Measurements from ENCODE around the gene DDI1. TPM values are rescaled to one million over a fixed set of nuclear protein-coding genes. Genes with fewer than 3 reads are reported as not detected.

The DDI1 gene
- total and polyA plus RNA-seq, 9 of the 15 experiments (the other 6 are each of a cell fraction or from before 2014, with no cell fraction given), result not detected

DNA sequence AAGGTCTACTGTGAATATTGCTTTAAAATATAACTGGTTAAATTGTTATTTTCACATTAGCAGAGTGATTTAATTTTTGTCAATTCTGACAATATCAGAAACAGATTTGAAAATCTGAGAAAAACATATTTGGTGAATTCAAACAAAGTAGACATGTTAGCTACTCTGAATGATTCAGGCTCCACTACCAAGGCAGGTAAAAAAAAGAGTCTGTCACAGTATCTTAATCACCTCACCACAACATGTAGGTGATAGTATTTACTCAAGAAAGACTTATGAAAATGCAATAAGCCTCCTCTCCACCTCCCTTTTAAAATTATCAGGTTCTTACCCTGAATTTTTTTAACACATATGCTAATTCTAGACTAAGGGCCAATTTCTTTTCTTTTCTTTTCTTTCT is 42.6 kb downstream of the DDI1 start (continued):
- TF ChIP-seq EWSR1 (IDR thresholded peaks at IDR 0.05; ENCODE audit: borderline replicate concordance, low read depth, partially characterized antibody) (no peak), NCOA6 (IDR thresholded peaks at IDR 0.05) (no peak)
- TF ChIP-seq, protein P1, sequence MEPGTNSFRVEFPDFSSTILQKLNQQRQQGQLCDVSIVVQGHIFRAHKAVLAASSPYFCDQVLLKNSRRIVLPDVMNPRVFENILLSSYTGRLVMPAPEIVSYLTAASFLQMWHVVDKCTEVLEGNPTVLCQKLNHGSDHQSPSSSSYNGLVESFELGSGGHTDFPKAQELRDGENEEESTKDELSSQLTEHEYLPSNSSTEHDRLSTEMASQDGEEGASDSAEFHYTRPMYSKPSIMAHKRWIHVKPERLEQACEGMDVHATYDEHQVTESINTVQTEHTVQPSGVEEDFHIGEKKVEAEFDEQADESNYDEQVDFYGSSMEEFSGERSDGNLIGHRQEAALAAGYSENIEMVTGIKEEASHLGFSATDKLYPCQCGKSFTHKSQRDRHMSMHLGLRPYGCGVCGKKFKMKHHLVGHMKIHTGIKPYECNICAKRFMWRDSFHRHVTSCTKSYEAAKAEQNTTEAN (CRISPR knock-in tag; IDR thresholded peaks at IDR 0.05), result no peak

DNA sequence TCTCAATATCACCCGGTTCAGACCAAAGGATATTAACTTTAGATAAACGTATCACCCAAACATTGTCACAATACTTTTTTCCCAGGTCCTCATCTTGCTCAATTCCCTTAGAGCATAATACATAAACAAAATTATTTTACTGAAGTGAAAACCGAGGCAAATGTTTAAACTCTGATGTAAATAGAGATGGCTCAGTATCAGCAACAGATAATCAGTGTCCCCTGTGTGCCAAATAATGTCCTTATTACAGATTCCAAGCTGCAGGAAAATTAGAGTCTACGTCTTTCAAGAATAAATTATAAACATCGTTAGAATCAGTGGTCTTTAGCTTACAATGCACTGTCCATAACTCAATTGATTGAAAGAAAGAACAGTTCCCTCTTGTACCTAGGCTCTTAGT is 50.2 kb downstream of the DDI1 start:
- FAIRE-seq, result no peak
- Histone ChIP-seq H4K20me1 (replicated peaks; ENCODE audit: control insufficient read depth, insufficient read depth, low read length) (no peaks in the 10 kb centered on the region), H2AFZ (ENCODE audit: low read depth, low read length) (no peak overlapping the region), H3K27me3 (ENCODE audit: control insufficient read depth in 2 of 2, insufficient read depth in 2 of 2, low read length in 2 of 2) (no peaks in the 10 kb centered on the region), H3K36me3 (ENCODE audit: control insufficient read depth, insufficient read depth, low read length) (no peaks in the 10 kb centered on the region), H3K9me1 (ENCODE audit: control insufficient read depth, insufficient read depth, low read length) (no peaks in the 10 kb centered on the region), H3K9ac (ENCODE audit: insufficient read depth in 1 of 2, low read depth in 2 of 2, low read length in 2 of 2) (no peak overlapping the region), H3K9me3 (replicated peaks; ENCODE audit: control insufficient read depth, insufficient read depth, low read depth, low read length) (0 out of 2 replicates have a peak, but pooled peaks cover 3% of the 10 kb centered on the region), H3K4me1 (replicated peaks in 1 of 2; ENCODE audit: control insufficient read depth in 2 of 2, insufficient read depth in 2 of 2, low read length in 2 of 2) (no peaks in the 10 kb centered on the region), H3K4me2 (ENCODE audit: insufficient read depth, low read length) (no peak overlapping the region), H3K27ac (ENCODE audit: extremely low read depth, low read depth, low read length) (no peak overlapping the region), H3K79me2 (ENCODE audit: control insufficient read depth, insufficient read depth, low read length) (no peaks in the 10 kb centered on the region), H3K4me3 (no peak overlapping the region)
- WGBS (ENCODE audit: insufficient coverage, low coverage, missing lambda C conversion rate), result 0% methylated on average over 5 of the region's 5 CpGs
- intact Hi-C loops (cut with micrococcal nuclease) (no loop called here), in situ Hi-C loops (cut with MboI) (no loop called here)
- no peak for TF ChIP-seq ZC3H11A (IDR thresholded peaks at IDR 0.05; ENCODE audit: low read depth, low read length)
- TF ChIP-seq GTF2A2 (tag; IDR thresholded peaks at IDR 0.05), result no peak
- TF ChIP-seq SP2 (IDR thresholded peaks at IDR 0.05; ENCODE audit: extremely low read depth, low read depth, low read length, poor library complexity, severe bottlenecking), result no peak
- no peak for TF ChIP-seq MTA2 (IDR thresholded peaks at IDR 0.05; ENCODE audit: low read depth)
- TF ChIP-seq, protein P2, sequence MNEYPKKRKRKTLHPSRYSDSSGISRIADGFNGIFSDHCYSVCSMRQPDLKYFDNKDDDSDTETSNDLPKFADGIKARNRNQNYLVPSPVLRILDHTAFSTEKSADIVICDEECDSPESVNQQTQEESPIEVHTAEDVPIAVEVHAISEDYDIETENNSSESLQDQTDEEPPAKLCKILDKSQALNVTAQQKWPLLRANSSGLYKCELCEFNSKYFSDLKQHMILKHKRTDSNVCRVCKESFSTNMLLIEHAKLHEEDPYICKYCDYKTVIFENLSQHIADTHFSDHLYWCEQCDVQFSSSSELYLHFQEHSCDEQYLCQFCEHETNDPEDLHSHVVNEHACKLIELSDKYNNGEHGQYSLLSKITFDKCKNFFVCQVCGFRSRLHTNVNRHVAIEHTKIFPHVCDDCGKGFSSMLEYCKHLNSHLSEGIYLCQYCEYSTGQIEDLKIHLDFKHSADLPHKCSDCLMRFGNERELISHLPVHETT (CRISPR knock-in tag; conservative IDR thresholded peaks at IDR 0.05 in 1 of 2, IDR thresholded peaks at IDR 0.05 in 1 of 2), result no peak
- TF ChIP-seq ZSCAN29 (IDR thresholded peaks at IDR 0.05), result no peak
- no peak for TF ChIP-seq NFRKB (IDR thresholded peaks at IDR 0.05; ENCODE audit: low read depth)
- TF ChIP-seq BMI1 (IDR thresholded peaks at IDR 0.05; ENCODE audit: low read length), result no peak
- TF ChIP-seq ZNF780A (CRISPR knock-in tag; IDR thresholded peaks at IDR 0.05), result no peak
- TF ChIP-seq ZNF121 (CRISPR knock-in tag; conservative IDR thresholded peaks at IDR 0.05), result no peak
- no peak for TF ChIP-seq ZFPM2 (CRISPR knock-in tag; IDR thresholded peaks at IDR 0.05)
- TF ChIP-seq KHSRP (IDR thresholded peaks at IDR 0.05), result no peak
- no peak for TF ChIP-seq E2F3 (CRISPR knock-in tag; IDR thresholded peaks at IDR 0.05)
- TF ChIP-seq MXI1 (IDR thresholded peaks at IDR 0.05; ENCODE audit: low read depth, low read length), result no peak
- ChIA-PET POLR2A (no interaction called here), CTCF (ENCODE audit: low intra/inter-chr PET ratio) (no interaction called here)
- DNase-seq (ENCODE audit: extremely low read depth in 1 of 4, low spot score in 3 of 4), result no peak
- no peak for ATAC-seq
- no TSS peak for BruUV-seq (replicated peaks)
